Mesenchymal stem cell (in vitro differentiated cells and primary cell): ENCODE data around the gene CYP4B1.

Experiments used
- DNase-seq: peaks from one replicate; pipeline ENCODE4 v3.0.0-alpha.2; 2013
- H2AFZ ChIP-seq: one replicate; pipeline ENCODE4 v1.6.1; 2013; ENCODE audit warnings: low read depth, mild to moderate bottlenecking, control low read depth, inconsistent platforms, low read length, moderate library complexity
- H2AK5ac ChIP-seq: 2 replicates; pipeline ENCODE4 v1.6.1; 2013; ENCODE audit warnings: low read length, moderate library complexity, mild to moderate bottlenecking, inconsistent platforms; ENCODE audit not compliant: severe bottlenecking
- H2BK120ac ChIP-seq: one replicate; pipeline ENCODE4 v1.6.1; 2013; ENCODE audit warnings: low read depth, mild to moderate bottlenecking, inconsistent platforms, low read length, moderate library complexity
- H2BK12ac ChIP-seq, 2 experiments: one replicate each; pipeline ENCODE4 v1.6.1; 2013; ENCODE audit warnings: inconsistent platforms in 2 of 2, low read length in 2 of 2, mild to moderate bottlenecking in 2 of 2, moderate library complexity in 2 of 2, control low read depth in 1 of 2
- H2BK15ac ChIP-seq: one replicate; pipeline ENCODE4 v1.6.1; 2013; ENCODE audit warnings: mild to moderate bottlenecking, low read depth, inconsistent platforms; ENCODE audit not compliant: poor library complexity, severe bottlenecking
- H2BK5ac ChIP-seq: 2 replicates; pipeline ENCODE4 v1.6.1; 2013; ENCODE audit warnings: low read depth, mild to moderate bottlenecking, low read length, control low read depth, inconsistent platforms; ENCODE audit not compliant: poor library complexity, severe bottlenecking
- H3K14ac ChIP-seq, 2 experiments: one replicate each; pipeline ENCODE4 v1.6.1; 2013; ENCODE audit warnings: inconsistent platforms in 2 of 2, low read length in 2 of 2, control low read depth in 1 of 2, mild to moderate bottlenecking in 1 of 2, moderate library complexity in 1 of 2
- H3K18ac ChIP-seq, 2 experiments: one replicate each; pipeline ENCODE4 v1.6.1; 2013; ENCODE audit warnings: inconsistent platforms in 2 of 2, low read length in 2 of 2, control low read depth in 1 of 2, low read depth in 1 of 2, mild to moderate bottlenecking in 1 of 2
- H3K23ac ChIP-seq, 2 experiments: one replicate each; pipeline ENCODE4 v1.6.1; 2013; ENCODE audit warnings: inconsistent platforms in 2 of 2, low read length in 2 of 2, mild to moderate bottlenecking in 2 of 2, moderate library complexity in 2 of 2, control low read depth in 1 of 2
- H3K27ac ChIP-seq: 2 replicates; pipeline ENCODE4 v1.5.1; 2013; ENCODE audit warnings: mild to moderate bottlenecking, moderate library complexity, low read length, control low read depth, inconsistent platforms; ENCODE audit not compliant: poor library complexity, severe bottlenecking
- H3K27me3 ChIP-seq, 2 experiments: 2 replicates each; pipeline versions ENCODE4 v1.6.1 to v1.7.0; 2013; ENCODE audit warnings: low read length in 2 of 2, mild to moderate bottlenecking in 2 of 2, moderate library complexity in 2 of 2, control low read depth in 1 of 2, inconsistent platforms in 1 of 2; ENCODE audit not compliant: control insufficient read depth in 1 of 2, insufficient read depth in 1 of 2
- H3K36me3 ChIP-seq, 2 experiments: 2 replicates each; pipeline versions ENCODE4 v1.6.1 to v1.7.0; 2013; ENCODE audit warnings: low read length in 2 of 2, control low read depth in 1 of 2, inconsistent platforms in 1 of 2, low read depth in 1 of 2, mild to moderate bottlenecking in 1 of 2; ENCODE audit not compliant: insufficient read depth in 2 of 2, control insufficient read depth in 1 of 2
- H3K4ac ChIP-seq, 2 experiments: one replicate each; pipeline ENCODE4 v1.6.1; 2013; ENCODE audit warnings: inconsistent platforms in 2 of 2, low read length in 2 of 2, mild to moderate bottlenecking in 2 of 2, moderate library complexity in 2 of 2, control low read depth in 1 of 2, low read depth in 1 of 2
- H3K4me1 ChIP-seq: 2 replicates; pipeline ENCODE4 v1.6.1; 2013; ENCODE audit warnings: low read depth, low read length, control low read depth; ENCODE audit not compliant: control insufficient read depth, insufficient read depth
- H3K4me2 ChIP-seq: 2 replicates; pipeline ENCODE4 v1.6.1; 2013; ENCODE audit warnings: low read length, mild to moderate bottlenecking, inconsistent platforms; ENCODE audit not compliant: poor library complexity, severe bottlenecking
- H3K4me3 ChIP-seq, 2 experiments: 2 replicates each; pipeline versions ENCODE4 v1.5.1 to v1.7.0; 2013; ENCODE audit warnings: low read length in 2 of 2, mild to moderate bottlenecking in 2 of 2, control low read depth in 1 of 2, low read depth in 1 of 2; ENCODE audit not compliant: insufficient read depth in 1 of 2
- H3K79me1 ChIP-seq: replicated peaks from 2 replicates; pipeline ENCODE4 v1.6.1; 2013; ENCODE audit warnings: mild to moderate bottlenecking, control low read depth, low read length, inconsistent platforms; ENCODE audit not compliant: poor library complexity, severe bottlenecking
- H3K9ac ChIP-seq: 2 replicates; pipeline ENCODE4 v1.7.0; 2013; ENCODE audit warnings: mild to moderate bottlenecking, low read length, moderate library complexity
- H3K9me3 ChIP-seq: 2 replicates; pipeline ENCODE4 v1.7.0; 2013; ENCODE audit warnings: mild to moderate bottlenecking, low read length; ENCODE audit not compliant: control insufficient read depth
- H4K8ac ChIP-seq: one replicate; pipeline ENCODE4 v1.6.1; 2013; ENCODE audit warnings: inconsistent platforms, mild to moderate bottlenecking, low read length, moderate library complexity
- H4K91ac ChIP-seq: one replicate; pipeline ENCODE4 v1.6.1; 2013; ENCODE audit warnings: mild to moderate bottlenecking, low read length, inconsistent platforms
- WGBS: methylation state at CpG from one replicate; pipeline ENCODE4 v1.1.7; 2013; ENCODE audit warnings: mixed read lengths; 5-methylcytosine and 5-hydroxymethylcytosine counted together

Gene CYP4B1

GRCh38 chr1:46820076-46820475, 21.2 kb downstream of the CYP4B1 start:
- H3K18ac ChIP-seq, result no peak overlapping the region
- no peak overlapping the region for H3K9ac ChIP-seq
- H3K9me3 ChIP-seq, result no peaks in the 10 kb centered on the region
- WGBS, result 75% methylated on average over 4 of the region's 4 CpGs
- no peak overlapping the region for H3K27ac ChIP-seq
- no peak overlapping the region for H4K91ac ChIP-seq
- no peak for DNase-seq
- no peak overlapping the region for H3K4ac ChIP-seq
- no peak overlapping the region for H3K23ac ChIP-seq
- H3K79me1 ChIP-seq, result no peaks in the 10 kb centered on the region
- H3K4me3 ChIP-seq, result no peak overlapping the region
- no peak overlapping the region for H2BK15ac ChIP-seq
- H2BK12ac ChIP-seq, result no peak overlapping the region
- no peaks in the 10 kb centered on the region for H3K4me1 ChIP-seq
- H2BK5ac ChIP-seq, result no peak overlapping the region
- H4K8ac ChIP-seq, result no peak overlapping the region
- H3K4me2 ChIP-seq, result no peak overlapping the region
- no peaks in the 10 kb centered on the region for H3K27me3 ChIP-seq
- no peak overlapping the region for H2BK120ac ChIP-seq
- no peak overlapping the region for H3K14ac ChIP-seq
- no peaks in the 10 kb centered on the region for H3K36me3 ChIP-seq
- no peak overlapping the region for H2AFZ ChIP-seq
- no peak overlapping the region for H2AK5ac ChIP-seq

GRCh38 chr1:46820560-46821060, 21.8 kb downstream of the CYP4B1 start:
- 57% methylated on average over 5 of the region's 5 CpGs for WGBS

GRCh38 chr1:46822248-46822826, 23.5 kb downstream of the CYP4B1 start:
- no peak for DNase-seq
- no peaks in the 10 kb centered on the region for H3K79me1 ChIP-seq
- no peaks in the 10 kb centered on the region for H3K27me3 ChIP-seq
- no peaks in the 10 kb centered on the region for H3K4me1 ChIP-seq
- no peak overlapping the region for H2BK120ac ChIP-seq
- no peak overlapping the region for H3K4ac ChIP-seq
- H2BK5ac ChIP-seq, result no peak overlapping the region
- H3K23ac ChIP-seq, result no peak overlapping the region
- H2BK12ac ChIP-seq, result no peak overlapping the region
- no peak overlapping the region for H4K91ac ChIP-seq
- no peak overlapping the region for H3K9ac ChIP-seq
- no peak overlapping the region for H2AK5ac ChIP-seq
- H2BK15ac ChIP-seq, result no peak overlapping the region
- no peak overlapping the region for H4K8ac ChIP-seq
- no peak overlapping the region for H3K4me2 ChIP-seq
- WGBS, result 88% methylated on average over 3 of the region's 3 CpGs
- no peaks in the 10 kb centered on the region for H3K36me3 ChIP-seq
- H3K9me3 ChIP-seq, result no peaks in the 10 kb centered on the region
- H2AFZ ChIP-seq, result no peak overlapping the region
- no peak overlapping the region for H3K14ac ChIP-seq
- H3K18ac ChIP-seq, result no peak overlapping the region
- H3K27ac ChIP-seq, result no peak overlapping the region
- no peak overlapping the region for H3K4me3 ChIP-seq

More at GRCh38 chr1:46820560-46821060, 21.8 kb downstream of the CYP4B1 start:
- H3K4me2 ChIP-seq, result no peak overlapping the region
- no peak overlapping the region for H2AK5ac ChIP-seq
- no peak overlapping the region for H3K9ac ChIP-seq
- H3K4me1 ChIP-seq, result no peaks in the 10 kb centered on the region
- H3K79me1 ChIP-seq, result no peaks in the 10 kb centered on the region
- H2BK5ac ChIP-seq, result no peak overlapping the region
- no peak overlapping the region for H2AFZ ChIP-seq
- H3K4me3 ChIP-seq, result peak overlapping the region in 1 of 2 experiments; percentile 27
- no peak overlapping the region for H2BK15ac ChIP-seq
- H2BK120ac ChIP-seq, result no peak overlapping the region
- no peak for DNase-seq
- H3K27me3 ChIP-seq, result no peaks in the 10 kb centered on the region
- no peak overlapping the region for H3K14ac ChIP-seq
- no peak overlapping the region for H3K27ac ChIP-seq
- H3K36me3 ChIP-seq, result no peaks in the 10 kb centered on the region
- H4K91ac ChIP-seq, result no peak overlapping the region
- H3K18ac ChIP-seq, result no peak overlapping the region
- H2BK12ac ChIP-seq, result no peak overlapping the region
- no peak overlapping the region for H4K8ac ChIP-seq
- H3K23ac ChIP-seq, result no peak overlapping the region
- no peak overlapping the region for H3K4ac ChIP-seq
- no peaks in the 10 kb centered on the region for H3K9me3 ChIP-seq

GRCh38 chr1:46823151-46823550, 24.3 kb downstream of the CYP4B1 start:
- H2BK12ac ChIP-seq, result no peak overlapping the region
- H2AFZ ChIP-seq, result no peak overlapping the region
- DNase-seq, result no peak
- H4K91ac ChIP-seq, result no peak overlapping the region
- H3K36me3 ChIP-seq, result no peaks in the 10 kb centered on the region
- no peak overlapping the region for H3K4me3 ChIP-seq
- no peak overlapping the region for H3K4me2 ChIP-seq
- no peaks in the 10 kb centered on the region for H3K79me1 ChIP-seq
- H2BK15ac ChIP-seq, result no peak overlapping the region
- no peak overlapping the region for H3K9ac ChIP-seq
- no peak overlapping the region for H3K27ac ChIP-seq
- H3K18ac ChIP-seq, result no peak overlapping the region
- WGBS, result 42% methylated on average over 2 of the region's 2 CpGs
- no peak overlapping the region for H4K8ac ChIP-seq
- no peaks in the 10 kb centered on the region for H3K4me1 ChIP-seq
- H3K27me3 ChIP-seq, result no peaks in the 10 kb centered on the region
- no peak overlapping the region for H2BK5ac ChIP-seq
- no peak overlapping the region for H2AK5ac ChIP-seq
- no peak overlapping the region for H3K14ac ChIP-seq
- no peak overlapping the region for H3K23ac ChIP-seq
- H3K9me3 ChIP-seq, result no peaks in the 10 kb centered on the region
- no peak overlapping the region for H3K4ac ChIP-seq
- H2BK120ac ChIP-seq, result no peak overlapping the region
